Activated effector memory CD4-positive, alpha-beta T cell treated with Interleukin-2 at 50 U/mL for 16 hours (primary cell): ENCODE results near the gene CMSS1.

Source experiments
- DNase-seq: peaks from one replicate; pipeline ENCODE4 v3.0.0-alpha.2; 2020

The CMSS1 gene

DNA sequence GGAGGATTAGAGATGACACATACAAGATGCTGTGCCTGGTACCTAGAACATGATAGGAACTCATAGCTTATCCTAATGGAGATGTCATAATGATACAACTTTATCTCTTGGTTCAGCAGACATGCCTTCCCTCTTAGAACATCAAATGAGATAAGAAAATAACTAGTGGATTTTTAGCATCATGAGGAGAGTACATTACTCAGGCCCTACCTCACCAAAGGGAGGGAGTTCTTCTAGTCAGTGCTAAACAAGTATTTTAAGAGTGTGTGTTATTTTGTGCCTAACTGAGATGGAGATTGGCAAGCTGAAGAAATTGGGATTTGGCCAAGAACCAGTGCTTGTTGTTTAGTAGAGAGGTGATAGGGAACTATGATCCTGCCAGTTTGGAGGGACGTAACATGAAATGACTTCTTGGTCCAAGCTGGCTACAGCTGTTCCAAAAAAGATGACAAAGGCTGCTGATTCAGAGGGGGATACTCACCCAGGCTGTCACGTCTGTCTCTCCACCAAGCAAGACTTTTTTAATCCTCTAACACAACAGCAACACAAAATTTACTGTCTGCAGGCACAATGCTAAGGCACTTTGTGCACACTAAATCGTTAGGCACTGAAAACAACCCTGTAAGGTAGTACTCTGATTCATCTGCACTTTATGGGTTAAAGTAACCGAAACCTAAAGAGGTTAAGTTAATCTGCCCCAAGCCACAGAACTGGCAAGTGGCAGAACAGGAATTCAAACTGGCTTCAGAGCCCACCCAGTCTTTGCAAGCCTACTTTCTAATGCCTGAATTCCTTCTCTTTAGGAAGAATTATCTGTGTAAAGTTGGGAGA is 126.5 kb downstream of the CMSS1 start:
- no peak for DNase-seq

DNA sequence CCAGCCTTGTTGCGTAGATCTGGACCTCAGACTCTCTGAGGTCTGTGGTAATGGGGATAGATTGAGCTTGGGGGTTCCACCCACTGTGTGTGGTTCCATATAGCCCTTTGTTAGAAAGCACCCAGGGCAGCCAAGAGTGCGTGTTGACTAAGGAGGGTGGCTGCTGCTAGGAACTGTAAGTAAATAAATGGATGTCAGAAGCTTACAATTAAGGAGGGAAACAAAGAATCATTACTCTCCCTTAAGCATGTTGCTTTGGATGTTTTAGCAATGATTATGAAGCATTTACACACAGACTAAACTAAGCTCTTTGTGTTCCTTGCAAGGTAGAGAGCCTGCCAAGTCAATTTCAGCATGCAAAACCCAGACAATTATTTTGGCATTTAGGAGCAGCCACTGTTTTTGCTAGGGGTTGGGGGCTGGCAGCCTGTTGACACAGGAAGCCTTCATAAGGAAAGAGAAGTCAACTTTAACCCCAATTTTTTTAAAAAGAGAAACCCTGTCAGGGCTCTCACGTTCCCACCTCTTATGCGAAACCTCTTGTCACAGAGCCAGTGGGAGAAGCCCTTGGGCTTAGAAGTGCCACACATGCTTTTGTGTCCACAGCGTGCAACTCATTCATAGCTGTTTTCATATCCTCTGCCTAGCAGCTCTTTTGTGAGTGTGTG is 127.8 kb downstream of the CMSS1 start:
- no peak for DNase-seq

DNA sequence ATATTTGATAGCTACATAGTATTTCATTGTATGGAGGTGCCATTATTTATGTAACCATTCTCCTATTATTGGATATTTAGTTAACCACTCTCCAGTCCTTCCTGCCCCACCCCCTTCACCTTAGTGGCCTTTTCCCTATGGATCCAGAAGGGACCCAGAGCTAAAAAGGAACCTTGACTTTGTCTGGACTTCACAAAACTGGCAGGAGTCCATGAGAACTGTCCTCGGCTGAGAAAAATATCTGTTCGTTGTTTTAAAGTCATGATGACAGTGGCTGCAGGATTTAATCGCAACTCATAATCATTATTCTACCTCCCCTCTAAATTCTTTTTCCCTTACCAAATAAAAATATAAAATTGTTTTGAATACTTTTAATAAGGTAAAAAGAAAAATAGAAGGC is 129.7 kb downstream of the CMSS1 start:
- no peak for DNase-seq

GRCh38 chr3:99948467-99949089 is 130.9 kb downstream of the CMSS1 start:
- DNase-seq: no peak

DNA sequence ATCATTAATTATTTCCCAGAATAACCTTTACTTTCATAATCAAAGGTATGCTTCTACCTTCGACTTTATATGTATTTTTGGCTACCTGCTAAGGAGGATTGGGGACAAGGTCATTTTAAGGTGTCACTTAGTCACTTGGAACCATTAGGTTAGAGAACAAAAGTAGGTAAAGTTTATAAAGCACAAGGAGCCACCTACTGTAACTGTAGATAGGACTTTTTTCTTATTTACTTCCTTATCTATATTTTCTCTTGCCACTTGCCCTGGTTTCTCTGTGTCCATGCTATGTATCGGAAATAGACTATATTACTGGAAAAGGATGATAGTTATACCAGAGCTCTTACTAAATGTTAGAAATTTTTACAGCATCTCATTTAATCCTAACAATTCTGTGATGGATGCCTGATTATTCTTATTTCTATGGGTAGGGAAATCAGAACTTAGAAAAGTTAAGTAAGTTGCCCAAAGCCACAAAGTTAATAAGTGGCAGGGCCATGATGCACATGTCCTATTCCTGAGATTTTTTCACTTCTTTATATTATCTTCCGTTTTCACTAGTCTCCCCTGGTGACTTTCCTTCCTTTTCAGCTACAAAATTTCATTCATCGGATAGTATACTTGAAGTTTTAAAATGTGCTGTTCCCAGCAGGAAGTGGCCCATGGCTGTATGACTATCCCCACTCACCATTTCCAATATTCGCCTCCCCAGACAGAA is 132.5 kb downstream of the CMSS1 start:
- DNase-seq: no peak

- DNase-seq: no peak
These were observed 133.3 kb downstream of the CMSS1 start for GRCh38 chr3:99950921-99951320.

GRCh38 chr3:99951701-99952100 is 134.0 kb downstream of the CMSS1 start:
- DNase-seq: no peak

- DNase-seq: no peak
These were observed 134.6 kb downstream of the CMSS1 start for GRCh38 chr3:99952306-99952705.

DNA sequence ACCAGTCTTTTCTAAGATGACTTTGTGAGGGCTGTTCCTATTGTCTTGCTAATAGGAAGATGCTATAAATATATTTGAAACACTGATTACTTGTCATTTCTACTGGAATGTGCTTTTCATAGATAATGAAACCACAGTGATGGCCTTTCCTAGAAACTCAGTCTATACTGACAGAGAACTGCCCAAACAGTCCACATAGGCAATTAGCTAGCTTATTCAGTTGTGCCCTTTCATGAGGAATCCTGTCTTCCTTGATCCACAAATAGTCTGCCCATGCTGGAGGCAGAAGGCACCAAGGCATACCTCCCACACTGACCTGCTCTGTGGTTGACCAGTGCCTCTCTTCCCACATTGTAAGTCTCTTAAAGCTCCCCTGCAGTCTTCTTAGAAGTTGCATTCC is 135.9 kb downstream of the CMSS1 start:
- no peak for DNase-seq

DNA sequence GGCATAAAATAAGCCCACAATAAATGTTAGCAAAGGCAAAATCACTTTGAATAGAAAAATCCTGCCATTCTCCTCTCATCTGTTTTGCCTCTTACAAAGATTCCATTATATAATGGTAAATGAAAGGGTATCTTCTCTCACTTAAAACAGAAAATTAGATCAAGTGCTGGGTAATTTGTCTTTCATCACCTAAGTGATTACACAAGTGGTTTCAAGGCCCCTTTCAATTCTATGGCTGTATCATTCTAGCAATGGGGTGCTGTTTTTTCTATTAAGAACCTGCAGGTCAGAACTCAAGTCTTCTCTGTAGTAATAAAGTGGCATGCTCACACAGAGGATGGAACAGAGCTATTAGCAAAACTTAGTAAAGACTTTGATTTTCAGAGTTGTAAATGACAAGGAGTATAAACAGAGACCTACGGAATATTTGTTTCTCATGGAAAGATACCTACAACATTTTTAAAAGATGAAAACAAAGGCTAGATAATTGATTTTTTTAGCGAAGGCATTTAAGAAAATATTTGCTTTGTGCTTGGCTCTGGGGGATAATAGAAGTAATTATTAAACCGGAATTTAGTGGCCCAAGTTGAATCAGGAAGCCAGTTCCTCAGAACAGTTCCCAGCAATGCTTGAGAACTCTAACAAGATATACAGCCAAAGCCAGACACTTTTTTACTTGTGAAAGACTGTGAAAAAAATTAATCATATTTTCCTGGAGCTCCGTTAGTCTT is 137.4 kb downstream of the CMSS1 start:
- no peak for DNase-seq

DNA sequence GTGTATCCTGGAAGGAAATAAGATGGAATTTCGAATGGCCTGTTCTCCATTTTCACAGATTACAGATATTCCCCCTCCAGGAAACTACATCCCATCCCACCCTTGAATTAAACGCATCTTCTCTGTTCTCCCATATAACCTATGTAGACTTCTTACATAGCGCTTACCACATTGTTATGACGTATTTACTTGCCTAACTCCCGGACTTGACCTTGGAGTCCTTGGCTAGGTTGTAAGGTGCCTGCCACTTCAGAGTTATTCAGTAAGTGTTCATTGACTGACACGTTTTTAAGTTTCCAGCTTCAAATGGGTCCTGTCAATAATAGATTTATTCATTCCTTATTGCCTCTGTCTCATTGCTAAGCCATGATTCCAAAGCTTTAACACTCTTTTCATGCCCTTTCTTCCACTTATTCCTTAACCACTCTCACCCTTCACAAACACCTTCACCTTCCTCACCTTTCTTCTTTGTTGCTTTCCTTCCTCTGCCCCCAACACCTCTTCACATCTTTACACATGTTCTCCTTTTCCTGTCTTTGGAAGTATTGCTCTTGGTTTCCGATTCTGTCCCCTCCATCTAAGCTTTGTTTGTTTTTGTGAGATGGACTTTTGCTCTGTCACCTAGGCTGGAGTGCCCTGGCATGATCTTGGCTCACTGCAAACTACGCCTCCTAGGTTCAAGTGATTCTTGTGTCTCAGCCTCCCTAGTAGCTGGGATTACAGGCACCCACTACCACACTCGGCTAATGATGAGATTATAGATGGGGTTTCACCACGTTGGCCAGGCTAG is 138.3 kb downstream of the CMSS1 start:
- no peak for DNase-seq

- DNase-seq: no peak
These were observed 139.6 kb downstream of the CMSS1 start for GRCh38 chr3:99957151-99957796.

GRCh38 chr3:99958222-99958912 is 140.7 kb downstream of the CMSS1 start:
- no peak for DNase-seq

DNA sequence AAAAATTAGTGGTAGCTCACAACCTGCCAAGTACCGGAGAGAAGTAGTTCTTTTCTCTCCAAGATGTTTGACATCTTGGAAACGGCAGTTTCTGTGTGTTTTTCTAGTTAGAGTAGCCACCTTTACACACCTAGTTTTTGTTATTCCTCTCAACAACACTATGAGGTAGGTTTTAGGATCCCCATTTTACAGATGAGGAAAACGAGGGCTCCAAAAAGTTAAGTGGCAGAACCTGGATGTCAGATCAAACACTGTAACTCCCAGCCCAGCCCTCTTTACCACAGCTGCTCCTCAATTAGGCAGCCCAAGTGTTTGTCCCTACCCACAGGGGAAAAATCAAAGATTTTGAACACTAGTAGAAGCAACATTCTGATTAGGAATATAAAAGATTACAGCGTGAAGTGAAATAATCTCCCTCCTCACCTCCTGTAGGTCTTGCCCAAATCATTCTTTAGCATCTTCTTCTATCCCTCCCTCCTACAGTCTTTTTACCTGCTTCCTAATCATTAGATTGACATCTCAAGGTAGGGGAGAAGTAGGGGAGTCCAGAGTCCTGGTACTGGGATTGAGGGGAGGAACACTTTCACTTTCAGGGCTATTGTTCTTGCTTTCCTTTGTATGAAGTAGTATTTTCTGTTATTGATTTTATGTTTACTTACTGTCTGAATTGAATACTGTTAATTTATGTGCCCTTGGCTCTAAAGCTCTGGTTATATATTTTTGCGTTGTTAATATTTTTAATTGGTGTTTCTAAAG is 142.6 kb downstream of the CMSS1 start:
- DNase-seq: no peak

GRCh38 chr3:99960941-99961340 is 143.3 kb downstream of the CMSS1 start:
- no peak for DNase-seq

- no peak for DNase-seq
These were observed 144.3 kb downstream of the CMSS1 start for GRCh38 chr3:99961756-99962515.

- no peak for DNase-seq
These were observed 145.0 kb downstream of the CMSS1 start for GRCh38 chr3:99962703-99963102.

GRCh38 chr3:99965077-99965476 is 147.4 kb downstream of the CMSS1 start:
- DNase-seq: no peak
